ENCODE results near the gene RUBCN.
A peak's percentile ranks its signal among the peaks of the same experiment; 100 is the strongest.

Gene RUBCN

GRCh38 chr3:197713477-197713822 is 23.3 kb downstream of the RUBCN start:
- TF ChIP-seq TAF1 (IDR thresholded peaks at IDR 0.05; ENCODE audit: low read depth) (no peak), RAD21 (IDR thresholded peaks at IDR 0.05; ENCODE audit: low read depth) (no peak)

- no peak for TF ChIP-seq MAX (IDR thresholded peaks at IDR 0.05)
- TF ChIP-seq TEAD4 (IDR thresholded peaks at IDR 0.05), result peak; percentile 79
- TF ChIP-seq RAD21 (IDR thresholded peaks at IDR 0.05; ENCODE audit: low read depth), result no peak
- no peak for TF ChIP-seq TAF1 (IDR thresholded peaks at IDR 0.05; ENCODE audit: low read depth)
- 0 out of 2 replicates have a peak, but pooled peaks have one; percentile 28 for TF ChIP-seq YY1 (IDR thresholded peaks at IDR 0.05; ENCODE audit: low read depth)
- peak; percentile 57; the same call in 1 of the 2 replicates for TF ChIP-seq CREB1 (IDR thresholded peaks at IDR 0.05; ENCODE audit: low read depth)
- TF ChIP-seq EP300 (IDR thresholded peaks at IDR 0.05; ENCODE audit: borderline replicate concordance), result peak; percentile 45; the same call in 1 of the 2 replicates
- TF ChIP-seq EGR1 (IDR thresholded peaks at IDR 0.05), result no peak
- peak; percentile 41; the same call in 1 of the 2 replicates for TF ChIP-seq TCF12 (IDR thresholded peaks at IDR 0.05; ENCODE audit: low read depth)
- TF ChIP-seq CEBPB (IDR thresholded peaks at IDR 0.05), result no peak
- TF ChIP-seq FOXM1 (IDR thresholded peaks at IDR 0.05; ENCODE audit: borderline replicate concordance, low read depth), result 0 out of 2 replicates have a peak, but pooled peaks have one; percentile 13
- TF ChIP-seq ZBTB7A (IDR thresholded peaks at IDR 0.05; ENCODE audit: low read depth), result no peak
- no peak for TF ChIP-seq USF1 (IDR thresholded peaks at IDR 0.05)
- TF ChIP-seq NFIC (IDR thresholded peaks at IDR 0.05), result no peak
- TF ChIP-seq REST (IDR thresholded peaks at IDR 0.05; ENCODE audit: low read depth), result no peak
These were observed 24.6 kb downstream of the RUBCN start for GRCh38 chr3:197711973-197712707.

DNA sequence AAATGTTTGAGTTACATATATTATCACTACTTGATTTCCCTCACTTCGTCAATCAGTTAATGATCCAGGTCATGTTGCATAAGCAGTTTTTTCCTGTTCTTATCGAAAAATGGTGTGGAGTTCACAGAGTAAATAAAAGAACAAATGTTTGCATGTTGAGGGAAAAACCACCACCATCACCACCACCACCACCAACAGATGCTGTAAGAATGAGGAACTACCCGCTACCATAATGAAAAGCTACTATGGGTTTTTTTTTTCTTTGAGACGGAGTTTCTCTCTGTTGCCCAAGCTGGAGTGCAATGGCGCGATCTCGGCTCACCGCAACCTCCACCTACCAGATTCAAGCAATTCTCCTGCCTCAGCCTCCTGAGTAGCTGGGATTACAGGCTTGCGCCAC is 27.6 kb downstream of the RUBCN start:
- TF ChIP-seq REST (IDR thresholded peaks at IDR 0.05; ENCODE audit: low read depth) (no peak), CEBPB (IDR thresholded peaks at IDR 0.05) (no peak), TAF1 (IDR thresholded peaks at IDR 0.05; ENCODE audit: low read depth) (no peak), YY1 (IDR thresholded peaks at IDR 0.05; ENCODE audit: low read depth) (no peak), ZBTB7A (IDR thresholded peaks at IDR 0.05; ENCODE audit: low read depth) (no peak), EP300 (IDR thresholded peaks at IDR 0.05; ENCODE audit: borderline replicate concordance) (no peak), FOXM1 (IDR thresholded peaks at IDR 0.05; ENCODE audit: borderline replicate concordance, low read depth) (no peak), NFIC (IDR thresholded peaks at IDR 0.05) (no peak)

DNA sequence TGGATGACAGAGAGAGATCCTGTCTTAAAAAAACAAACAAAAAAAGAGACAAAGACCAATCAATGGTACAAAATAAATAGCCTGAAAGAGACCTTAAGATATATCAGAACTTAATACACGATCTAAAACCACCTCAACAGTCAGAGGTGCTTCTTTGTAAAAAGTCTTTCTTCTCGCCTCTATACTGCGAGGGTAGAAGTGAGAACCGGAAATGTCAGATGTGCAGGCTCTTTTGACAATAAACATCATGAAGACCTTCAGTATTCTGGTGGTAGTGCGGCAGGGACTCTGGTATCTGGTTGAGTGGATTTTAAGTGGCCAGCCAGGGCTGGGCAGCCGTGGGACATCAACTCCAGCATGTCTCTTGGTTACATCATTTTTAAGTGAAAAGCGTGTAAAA is 30.0 kb downstream of the RUBCN start:
- TF ChIP-seq CEBPB (IDR thresholded peaks at IDR 0.05) (no peak), FOXM1 (IDR thresholded peaks at IDR 0.05; ENCODE audit: borderline replicate concordance, low read depth) (no peak), REST (IDR thresholded peaks at IDR 0.05; ENCODE audit: low read depth) (no peak), EGR1 (IDR thresholded peaks at IDR 0.05) (no peak), NFIC (IDR thresholded peaks at IDR 0.05) (no peak), ZBTB7A (IDR thresholded peaks at IDR 0.05; ENCODE audit: low read depth) (no peak), MAX (IDR thresholded peaks at IDR 0.05) (no peak), YY1 (IDR thresholded peaks at IDR 0.05; ENCODE audit: low read depth) (no peak), USF1 (IDR thresholded peaks at IDR 0.05) (no peak), TAF1 (IDR thresholded peaks at IDR 0.05; ENCODE audit: low read depth) (no peak), TEAD4 (IDR thresholded peaks at IDR 0.05) (no peak), CREB1 (IDR thresholded peaks at IDR 0.05; ENCODE audit: low read depth) (no peak)

Data from Ishikawa (cell line).